Esophagus (tissue), 2 donors: ENCODE data around the gene ESD. TPM values are rescaled to one million over a fixed set of nuclear protein-coding genes. Genes with fewer than 3 reads are reported as not detected.

ENCODE experiments used
- H3K27ac ChIP-seq, 2 donors: one replicate each; pipeline ENCODE4 v1.5.1; 2013; ENCODE audit warnings: low read depth in 2 of 2, mild to moderate bottlenecking in 2 of 2, inconsistent platforms in 1 of 2, low read length in 1 of 2, moderate library complexity in 1 of 2
- H3K27me3 ChIP-seq, 2 donors: one replicate each; pipeline ENCODE4 v1.6.1; 2013; ENCODE audit warnings: low read length in 2 of 2, control low read depth in 1 of 2, mild to moderate bottlenecking in 1 of 2; ENCODE audit not compliant: insufficient read depth in 2 of 2, control insufficient read depth in 1 of 2
- H3K36me3 ChIP-seq, 2 donors: one replicate each; pipeline ENCODE4 v1.6.1; 2013; ENCODE audit warnings: low read length in 1 of 2; ENCODE audit not compliant: control insufficient read depth in 2 of 2, insufficient read depth in 2 of 2
- H3K4me1 ChIP-seq, 2 donors: one replicate each; pipeline ENCODE4 v1.6.1; 2013; ENCODE audit warnings: low read length in 1 of 2; ENCODE audit not compliant: control insufficient read depth in 2 of 2, insufficient read depth in 2 of 2
- H3K4me3 ChIP-seq, 2 donors: one replicate each; pipeline ENCODE4 v1.5.1; 2013; ENCODE audit warnings: low read length in 2 of 2, mild to moderate bottlenecking in 2 of 2, low read depth in 1 of 2, moderate library complexity in 1 of 2
- H3K9me3 ChIP-seq, 2 donors: one replicate each; pipeline ENCODE4 v1.6.1; 2013; ENCODE audit warnings: mild to moderate bottlenecking in 2 of 2, low read depth in 1 of 2, low read length in 1 of 2, moderate library complexity in 1 of 2; ENCODE audit not compliant: control insufficient read depth in 2 of 2, insufficient read depth in 1 of 2
- WGBS, 2 donors: extraction: QIAGEN DNeasy Blood & Tissue Kit; methylation state at CpG; one replicate each; pipeline ENCODE4 v1.1.7; 2013; 5-methylcytosine and 5-hydroxymethylcytosine counted together
- polyA plus RNA-seq, 2 donors: library from polyadenylated mRNA; stranded (reverse); fragments of 200-250 nt; gene quantifications; one replicate each; pipeline ENCODE4 v1.2.3, GENCODE V29; 2013
- donor health status: healthy with polysubstance abuse.
- donor health status: Bipolar disorder and iron deficiency.

Gene ESD
- polyA plus RNA-seq, 2 donors = 35.8 to 87.7 TPM

- Histone ChIP-seq H3K27me3 (no peaks in the 10 kb centered on the region), H3K27ac (no peak overlapping the region), H3K36me3 (peaks cover 0 to 4% of the 10 kb centered on the region in 2 donors), H3K4me1 (no peaks in the 10 kb centered on the region), H3K4me3 (no peak overlapping the region), H3K9me3 (no peaks in the 10 kb centered on the region)
- 75 to 76% methylated on average over 5 of the region's 5 CpGs for WGBS, 2 donors
Observed at GRCh38 chr13:46753137-46753536, 43.8 kb downstream of the ESD start.

- Histone ChIP-seq H3K4me3 (no peak overlapping the region), H3K4me1 (no peaks in the 10 kb centered on the region), H3K36me3 (peaks cover 2 to 4% of the 10 kb centered on the region in 2 donors), H3K9me3 (no peaks in the 10 kb centered on the region), H3K27me3 (no peaks in the 10 kb centered on the region), H3K27ac (no peak overlapping the region)
- WGBS, 2 donors = 62 to 74% methylated on average over 7 of the region's 7 CpGs
Observed at GRCh38 chr13:46751811-46752635, 44.9 kb downstream of the ESD start.

- Histone ChIP-seq H3K27me3 (no peaks in the 10 kb centered on the region), H3K4me1 (no peaks in the 10 kb centered on the region), H3K9me3 (no peaks in the 10 kb centered on the region), H3K27ac (no peak overlapping the region), H3K4me3 (no peak overlapping the region), H3K36me3 (peaks cover 4 to 8% of the 10 kb centered on the region in 2 donors)
- WGBS, 2 donors = 43 to 61% methylated on average over 2 of the region's 2 CpGs
Observed at GRCh38 chr13:46749951-46750350, 47.0 kb downstream of the ESD start.

GRCh38 chr13:46748300-46748699, 48.7 kb downstream of the ESD start:
- no peak overlapping the region for H3K27ac ChIP-seq
- H3K36me3 ChIP-seq = peaks cover 4 to 8% of the 10 kb centered on the region in 2 donors
- H3K9me3 ChIP-seq = no peaks in the 10 kb centered on the region
- no peak overlapping the region for H3K4me3 ChIP-seq
- 85 to 90% methylated on average over 4 of the region's 4 CpGs for WGBS, 2 donors
- no peaks in the 10 kb centered on the region for H3K4me1 ChIP-seq
- H3K27me3 ChIP-seq = no peaks in the 10 kb centered on the region

GRCh38 chr13:46747031-46747820, 49.7 kb downstream of the ESD start:
- Histone ChIP-seq H3K27me3 (no peaks in the 10 kb centered on the region), H3K4me1 (no peaks in the 10 kb centered on the region), H3K9me3 (no peaks in the 10 kb centered on the region), H3K36me3 (peaks cover 5 to 8% of the 10 kb centered on the region in 2 donors), H3K27ac (no peak overlapping the region), H3K4me3 (no peak overlapping the region)
- WGBS, 2 donors = 95 to 96% methylated on average over 8 of the region's 8 CpGs

- H3K36me3 ChIP-seq = peaks cover 9 to 14% of the 10 kb centered on the region in 2 donors
Observed at GRCh38 chr13:46745706-46746105, 51.3 kb downstream of the ESD start.

GRCh38 chr13:46745062-46745461, 51.9 kb downstream of the ESD start:
- Histone ChIP-seq H3K9me3 (no peaks in the 10 kb centered on the region), H3K27ac (no peak overlapping the region), H3K4me1 (no peaks in the 10 kb centered on the region), H3K36me3 (peaks cover 8 to 14% of the 10 kb centered on the region in 2 donors), H3K4me3 (no peak overlapping the region), H3K27me3 (no peaks in the 10 kb centered on the region)
- WGBS, 2 donors = 93 to 94% methylated on average over 4 of the region's 4 CpGs

More at GRCh38 chr13:46745706-46746105, 51.3 kb downstream of the ESD start:
- Histone ChIP-seq H3K9me3 (no peaks in the 10 kb centered on the region), H3K27me3 (no peaks in the 10 kb centered on the region), H3K4me3 (no peak overlapping the region), H3K4me1 (no peaks in the 10 kb centered on the region), H3K27ac (no peak overlapping the region)
- WGBS, 2 donors = 87 to 89% methylated on average over 4 of the region's 4 CpGs

- peaks cover 8 to 14% of the 10 kb centered on the region in 2 donors for H3K36me3 ChIP-seq
Observed at GRCh38 chr13:46743191-46743590, 53.8 kb downstream of the ESD start.

GRCh38 chr13:46739447-46740098, 57.4 kb downstream of the ESD start:
- Histone ChIP-seq H3K36me3 (peaks cover 6 to 8% of the 10 kb centered on the region in 2 donors), H3K27ac (no peak overlapping the region), H3K4me3 (no peak overlapping the region), H3K9me3 (no peaks in the 10 kb centered on the region), H3K27me3 (no peaks in the 10 kb centered on the region), H3K4me1 (no peaks in the 10 kb centered on the region)
- 90 to 91% methylated on average over 4 of the region's 4 CpGs for WGBS, 2 donors

More at GRCh38 chr13:46743191-46743590, 53.8 kb downstream of the ESD start:
- Histone ChIP-seq H3K4me1 (no peaks in the 10 kb centered on the region), H3K27ac (no peak overlapping the region), H3K9me3 (no peaks in the 10 kb centered on the region), H3K27me3 (no peaks in the 10 kb centered on the region), H3K4me3 (no peak overlapping the region)
- WGBS, 2 donors = 93 to 94% methylated on average over 2 of the region's 2 CpGs
